H9 (cell line): Measurements from ENCODE around the gene SEC61A2. TPM values are rescaled to one million over a fixed set of nuclear protein-coding genes. Genes with fewer than 3 reads are reported as not detected.

Experiments
- DNase-seq: peaks from one replicate; pipeline ENCODE4 v3.0.0-alpha.2; 2017
- H2AFZ ChIP-seq: one replicate; pipeline ENCODE4 v1.6.1; 2013; ENCODE audit warnings: mild to moderate bottlenecking, low read length, control low read depth, moderate library complexity
- H2AK5ac ChIP-seq: 2 replicates; pipeline ENCODE4 v1.6.1; 2013; ENCODE audit warnings: low read length, control low read depth, mixed read lengths; ENCODE audit not compliant: insufficient read length
- H2BK120ac ChIP-seq: one replicate; pipeline ENCODE4 v1.6.1; 2013; ENCODE audit warnings: low read depth, mild to moderate bottlenecking, low read length, control low read depth, inconsistent platforms; ENCODE audit not compliant: poor library complexity, severe bottlenecking
- H2BK12ac ChIP-seq: 2 replicates; pipeline ENCODE4 v1.6.1; 2013; ENCODE audit warnings: low read length, control low read depth, mixed read lengths, low read depth; ENCODE audit not compliant: insufficient read length
- H2BK15ac ChIP-seq: 2 replicates; pipeline ENCODE4 v1.6.1; 2013; ENCODE audit warnings: low read depth, low read length, control low read depth
- H2BK20ac ChIP-seq: one replicate; pipeline ENCODE4 v1.6.1; 2013; ENCODE audit warnings: low read depth, mild to moderate bottlenecking, low read length, control low read depth, inconsistent platforms; ENCODE audit not compliant: poor library complexity, severe bottlenecking
- H2BK5ac ChIP-seq: 2 replicates; pipeline ENCODE4 v1.6.1; 2013; ENCODE audit warnings: low read length, control low read depth, mixed read lengths; ENCODE audit not compliant: insufficient read length
- H3K14ac ChIP-seq: 2 replicates; pipeline ENCODE4 v1.6.1; 2013; ENCODE audit warnings: low read length, control low read depth; ENCODE audit not compliant: insufficient read depth
- H3K18ac ChIP-seq: 2 replicates; pipeline ENCODE4 v1.6.1; 2013; ENCODE audit warnings: low read depth, mild to moderate bottlenecking, mixed read lengths, low read length, control low read depth; ENCODE audit not compliant: insufficient read length
- H3K23ac ChIP-seq: 2 replicates; pipeline ENCODE4 v1.6.1; 2013; ENCODE audit warnings: low read length, control low read depth, mixed read lengths, low read depth; ENCODE audit not compliant: insufficient read length
- H3K23me2 ChIP-seq: 2 replicates; pipeline ENCODE4 v1.6.1; 2013; ENCODE audit warnings: low read depth, mild to moderate bottlenecking, mixed read lengths, low read length, control low read depth; ENCODE audit not compliant: insufficient read length, poor library complexity, severe bottlenecking
- H3K27ac ChIP-seq: 2 replicates; pipeline ENCODE4 v1.5.1; 2013; ENCODE audit warnings: low read length, control low read depth, mixed read lengths, low read depth; ENCODE audit not compliant: insufficient read length
- H3K27me3 ChIP-seq: 2 replicates; pipeline ENCODE4 v1.6.1; 2013; ENCODE audit warnings: low read length, control low read depth, inconsistent platforms; ENCODE audit not compliant: insufficient read depth
- H3K4ac ChIP-seq: 2 replicates; pipeline ENCODE4 v1.6.1; 2013; ENCODE audit warnings: low read depth, mild to moderate bottlenecking, control low read depth, inconsistent platforms, low read length, moderate library complexity
- H3K4me1 ChIP-seq: 2 replicates; pipeline ENCODE4 v1.6.1; 2013; ENCODE audit warnings: low read length, control low read depth, inconsistent platforms; ENCODE audit not compliant: insufficient read depth
- H3K4me2 ChIP-seq: 2 replicates; pipeline ENCODE4 v1.6.1; 2013; ENCODE audit warnings: low read length, control low read depth, mixed read lengths; ENCODE audit not compliant: insufficient read length, insufficient read depth
- H3K56ac ChIP-seq: 2 replicates; pipeline ENCODE4 v1.6.1; 2013; ENCODE audit warnings: low read depth, mild to moderate bottlenecking, mixed read lengths, low read length, control low read depth; ENCODE audit not compliant: insufficient read length
- H3K79me1 ChIP-seq: 2 replicates; pipeline ENCODE4 v1.6.1; 2013; ENCODE audit warnings: low read depth, mild to moderate bottlenecking, moderate library complexity, low read length, control low read depth, inconsistent platforms; ENCODE audit not compliant: insufficient read depth, poor library complexity, severe bottlenecking
- H3K79me2 ChIP-seq: 2 replicates; pipeline ENCODE4 v1.6.1; 2013; ENCODE audit warnings: low read length, control low read depth, inconsistent platforms; ENCODE audit not compliant: insufficient read depth
- H3K9ac ChIP-seq: 2 replicates; pipeline ENCODE4 v1.6.1; 2013; ENCODE audit warnings: low read length, control low read depth, mixed read lengths; ENCODE audit not compliant: insufficient read length; ENCODE audit errors: extremely low read depth
- H3K9me3 ChIP-seq: one replicate; pipeline ENCODE4 v1.6.1; 2013; ENCODE audit warnings: low read depth, low read length, inconsistent platforms; ENCODE audit not compliant: control insufficient read depth
- H3T11ph ChIP-seq: one replicate; pipeline ENCODE4 v1.6.1; 2013; ENCODE audit warnings: mild to moderate bottlenecking, low read length, control low read depth, inconsistent platforms
- H4K20me1 ChIP-seq: one replicate; pipeline ENCODE4 v1.6.1; 2013; ENCODE audit not compliant: control insufficient read depth, insufficient read length, insufficient read depth
- H4K5ac ChIP-seq: 2 replicates; pipeline ENCODE4 v1.6.1; 2013; ENCODE audit warnings: low read depth, mild to moderate bottlenecking, mixed read lengths, low read length, control low read depth; ENCODE audit not compliant: insufficient read length
- H4K8ac ChIP-seq: replicated peaks from 2 replicates; pipeline ENCODE4 v1.6.1; 2013; ENCODE audit warnings: low read length, control low read depth, mixed read lengths, low read depth; ENCODE audit not compliant: insufficient read length
- H4K91ac ChIP-seq: 2 replicates; pipeline ENCODE4 v1.6.1; 2013; ENCODE audit warnings: low read depth, mild to moderate bottlenecking, moderate library complexity, mixed read lengths, low read length, control low read depth; ENCODE audit not compliant: insufficient read length
- H3K27ac Mint-ChIP-seq, 3 experiments: 2 replicates in 2 of 3; 3 replicates in 1 of 3; pipeline ENCODE4 v1.8.0; 2020 to 2021; ENCODE audit warnings: mixed read lengths in 3 of 3, mild to moderate bottlenecking in 1 of 3, moderate library complexity in 1 of 3
- H3K27me3 Mint-ChIP-seq: 2 replicates; pipeline ENCODE4 v1.8.0; 2021; ENCODE audit warnings: low read depth, mild to moderate bottlenecking, moderate library complexity, mixed read lengths
- H3K36me3 Mint-ChIP-seq, 3 experiments: 2 replicates in 2 of 3; 3 replicates in 1 of 3; pipeline ENCODE4 v1.8.0; 2020 to 2021; ENCODE audit warnings: low read depth in 3 of 3, mixed read lengths in 3 of 3; ENCODE audit not compliant: insufficient read depth in 1 of 3
- H3K4me1 Mint-ChIP-seq, 2 experiments: 2 replicates each; pipeline ENCODE4 v1.8.0; 2020; ENCODE audit warnings: mixed read lengths in 2 of 2
- H3K4me3 Mint-ChIP-seq, 2 experiments: 2 replicates in 1 of 2; 3 replicates in 1 of 2; pipeline ENCODE4 v1.8.0; 2020 to 2021; ENCODE audit warnings: mild to moderate bottlenecking in 2 of 2, mixed read lengths in 2 of 2, moderate library complexity in 1 of 2
- H3K9me3 Mint-ChIP-seq, 2 experiments: 2 replicates in 1 of 2; 3 replicates in 1 of 2; pipeline ENCODE4 v1.8.0; 2020; ENCODE audit warnings: mild to moderate bottlenecking in 2 of 2, mixed read lengths in 2 of 2, moderate library complexity in 1 of 2
- WGBS: extraction: QIAGEN DNeasy Blood & Tissue Kit; methylation state at CpG from one replicate; pipeline ENCODE4 v1.1.7; 2013; ENCODE audit warnings: missing lambda C conversion rate, low lambda C conversion rate, mixed read lengths; ENCODE audit not compliant: insufficient read length; ENCODE audit errors: extremely low coverage; 5-methylcytosine and 5-hydroxymethylcytosine counted together
- total RNA-seq: library from RNA; stranded (reverse); gene quantifications from 2 replicates; pipeline ENCODE4 v1.2.1, GENCODE V29; 2021
- TF ChIP-seq, protein P1 (sequence below): fragments of 200-600 bp; sonication (generic); conservative IDR thresholded peaks from 3 replicates; pipeline ENCODE4 v1.8.0; 2021; ENCODE audit warnings: antibody characterized with exemption, mild to moderate bottlenecking

Gene SEC61A2
- total RNA-seq, 1 experiment from 2014 or later = 13.9 TPM

DNA sequence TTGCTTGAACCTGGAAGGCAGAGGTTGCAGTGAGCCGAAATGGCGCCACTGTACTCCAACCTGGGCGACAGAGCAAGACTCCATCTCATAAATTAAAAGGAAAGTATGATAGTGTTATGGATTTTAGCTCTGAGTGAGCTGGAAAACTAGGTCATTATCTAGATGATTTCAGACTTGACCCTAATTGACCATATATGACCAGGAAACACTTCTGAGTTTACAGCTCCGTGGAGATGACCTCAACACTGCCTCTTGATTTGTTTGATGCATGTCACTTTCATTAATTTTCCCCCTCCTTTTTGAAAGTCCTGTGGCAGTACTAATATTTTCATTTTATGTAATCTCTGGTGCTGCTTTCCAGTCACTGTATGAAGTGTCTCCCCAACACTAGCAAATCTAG is 7.8 kb upstream of the SEC61A2 start:
- Histone ChIP-seq H3K9ac (no peak overlapping the region), H3K23me2 (no peaks in the 10 kb centered on the region), H3K23ac (no peak overlapping the region), H4K20me1 (no peaks in the 10 kb centered on the region), H2BK15ac (no peak overlapping the region), H3K14ac (no peak overlapping the region), H3K27me3 (no peaks in the 10 kb centered on the region), H3K56ac (no peak overlapping the region), H2BK12ac (no peak overlapping the region), H3K79me1 (no peaks in the 10 kb centered on the region), H2AFZ (no peak overlapping the region), H4K91ac (no peak overlapping the region), H3K18ac (no peak overlapping the region), H2AK5ac (no peak overlapping the region), H3K4me2 (no peak overlapping the region), H3K4ac (no peak overlapping the region), H3K27ac (no peak overlapping the region), H2BK5ac (no peak overlapping the region), H2BK120ac (no peak overlapping the region), H3K4me1 (no peaks in the 10 kb centered on the region), H3K9me3 (no peaks in the 10 kb centered on the region), H3K79me2 (no peaks in the 10 kb centered on the region), H4K5ac (no peak overlapping the region), H4K8ac (no peak overlapping the region), H2BK20ac (no peak overlapping the region), H3T11ph (no peak overlapping the region)
- no peak overlapping the region for H3K4me3 Mint-ChIP-seq
- no peak for DNase-seq
- H3K27ac Mint-ChIP-seq = no peak overlapping the region; a peak in 1 of 7 replicates
- H3K9me3 Mint-ChIP-seq = no peaks in the 10 kb centered on the region
- WGBS = no CpG with 5 or more reads among the region's 4 CpGs
- H3K36me3 Mint-ChIP-seq = peaks cover 41 to 69% (median 59%) of the 10 kb centered on the region in 3 experiments
- TF ChIP-seq, protein P1, sequence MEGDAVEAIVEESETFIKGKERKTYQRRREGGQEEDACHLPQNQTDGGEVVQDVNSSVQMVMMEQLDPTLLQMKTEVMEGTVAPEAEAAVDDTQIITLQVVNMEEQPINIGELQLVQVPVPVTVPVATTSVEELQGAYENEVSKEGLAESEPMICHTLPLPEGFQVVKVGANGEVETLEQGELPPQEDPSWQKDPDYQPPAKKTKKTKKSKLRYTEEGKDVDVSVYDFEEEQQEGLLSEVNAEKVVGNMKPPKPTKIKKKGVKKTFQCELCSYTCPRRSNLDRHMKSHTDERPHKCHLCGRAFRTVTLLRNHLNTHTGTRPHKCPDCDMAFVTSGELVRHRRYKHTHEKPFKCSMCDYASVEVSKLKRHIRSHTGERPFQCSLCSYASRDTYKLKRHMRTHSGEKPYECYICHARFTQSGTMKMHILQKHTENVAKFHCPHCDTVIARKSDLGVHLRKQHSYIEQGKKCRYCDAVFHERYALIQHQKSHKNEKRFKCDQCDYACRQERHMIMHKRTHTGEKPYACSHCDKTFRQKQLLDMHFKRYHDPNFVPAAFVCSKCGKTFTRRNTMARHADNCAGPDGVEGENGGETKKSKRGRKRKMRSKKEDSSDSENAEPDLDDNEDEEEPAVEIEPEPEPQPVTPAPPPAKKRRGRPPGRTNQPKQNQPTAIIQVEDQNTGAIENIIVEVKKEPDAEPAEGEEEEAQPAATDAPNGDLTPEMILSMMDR = no peak
- H3K27me3 Mint-ChIP-seq = no peaks in the 10 kb centered on the region
- no peaks in the 10 kb centered on the region for H3K4me1 Mint-ChIP-seq
